Urinary bladder (tissue), 4 donors: ENCODE measurements around the gene NUP62CL. TPM values are rescaled to one million over a fixed set of nuclear protein-coding genes. Genes with fewer than 3 reads are reported as not detected.
"Not testable (repeated sequence)": the region's sequence is repeated elsewhere in the genome, so short reads cannot be mapped to it uniquely, and the experiment has no call there.

Experiments used
- DNase-seq: peaks from one replicate; pipeline ENCODE4 v3.0.0-alpha.2; 2015; ENCODE audit errors: extremely low spot score
- H3K27ac ChIP-seq: one replicate; pipeline ENCODE4 v1.5.1; 2013; ENCODE audit warnings: low read depth, mild to moderate bottlenecking, moderate library complexity
- H3K36me3 ChIP-seq: one replicate; pipeline ENCODE4 v1.6.1; 2013; ENCODE audit warnings: mild to moderate bottlenecking, moderate library complexity; ENCODE audit not compliant: insufficient read depth
- H3K4me1 ChIP-seq: one replicate; pipeline ENCODE4 v1.6.1; 2013; ENCODE audit warnings: mild to moderate bottlenecking, moderate library complexity; ENCODE audit not compliant: insufficient read depth
- H3K4me3 ChIP-seq: one replicate; pipeline ENCODE4 v1.5.1; 2013; ENCODE audit warnings: low read depth, low read length
- WGBS: extraction: QIAGEN DNeasy Blood & Tissue Kit; methylation state at CpG from one replicate; pipeline ENCODE4 v1.1.7; 2013; 5-methylcytosine and 5-hydroxymethylcytosine counted together
- polyA plus RNA-seq: library from polyadenylated mRNA; stranded (reverse); fragments of 200-250 nt; gene quantifications from one replicate; pipeline ENCODE4 v1.2.3, GENCODE V29; 2013
- total RNA-seq: library from RNA; depleted of rRNA; stranded (reverse); fragments of >200 nt; gene quantifications from one replicate; pipeline ENCODE4 v1.2.3, GENCODE V29; 2014
- donor health status: healthy with polysubstance abuse.
- donor health status: healthy.

The NUP62CL gene, protein sequence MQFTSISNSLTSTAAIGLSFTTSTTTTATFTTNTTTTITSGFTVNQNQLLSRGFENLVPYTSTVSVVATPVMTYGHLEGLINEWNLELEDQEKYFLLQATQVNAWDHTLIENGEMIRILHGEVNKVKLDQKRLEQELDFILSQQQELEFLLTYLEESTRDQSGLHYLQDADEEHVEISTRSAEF
- 2.2 TPM for total RNA-seq
- 0.58 TPM for polyA plus RNA-seq

GRCh38 chrX:107205770-107206696 lies at the start of gene NUP62CL, which contains the start of gene DNAAF6:
Gene NUP62CL, minus strand, starts transcription at chrX:107206433. Its CDS starts 31,287 bp downstream, at chrX:107175146.
Gene DNAAF6, plus strand, starts transcription at chrX:107206611. Its CDS starts 6,265 bp downstream, at chrX:107212876.
- Histone ChIP-seq H3K27ac (no peak within 1 kb of the TSS), H3K36me3 (no peaks in the 10 kb centered on the region), H3K4me1 (no peaks in the 10 kb centered on the region), H3K4me3 (peak within 1 kb of the TSS; percentile 29)
- DNase-seq, result peak; percentile 29
- WGBS, result under 1% methylated on average over 66 of the region's 66 CpGs

GRCh38 chrX:107228486-107228819 lies 22.2 kb upstream of the NUP62CL start:
- WGBS, result 86% methylated on average over 2 of the region's 2 CpGs
- no peak overlapping the region for H3K4me3 ChIP-seq
- no peaks in the 10 kb centered on the region for H3K36me3 ChIP-seq
- no peak overlapping the region for H3K27ac ChIP-seq
- no peaks in the 10 kb centered on the region for H3K4me1 ChIP-seq
- no peak for DNase-seq

DNA sequence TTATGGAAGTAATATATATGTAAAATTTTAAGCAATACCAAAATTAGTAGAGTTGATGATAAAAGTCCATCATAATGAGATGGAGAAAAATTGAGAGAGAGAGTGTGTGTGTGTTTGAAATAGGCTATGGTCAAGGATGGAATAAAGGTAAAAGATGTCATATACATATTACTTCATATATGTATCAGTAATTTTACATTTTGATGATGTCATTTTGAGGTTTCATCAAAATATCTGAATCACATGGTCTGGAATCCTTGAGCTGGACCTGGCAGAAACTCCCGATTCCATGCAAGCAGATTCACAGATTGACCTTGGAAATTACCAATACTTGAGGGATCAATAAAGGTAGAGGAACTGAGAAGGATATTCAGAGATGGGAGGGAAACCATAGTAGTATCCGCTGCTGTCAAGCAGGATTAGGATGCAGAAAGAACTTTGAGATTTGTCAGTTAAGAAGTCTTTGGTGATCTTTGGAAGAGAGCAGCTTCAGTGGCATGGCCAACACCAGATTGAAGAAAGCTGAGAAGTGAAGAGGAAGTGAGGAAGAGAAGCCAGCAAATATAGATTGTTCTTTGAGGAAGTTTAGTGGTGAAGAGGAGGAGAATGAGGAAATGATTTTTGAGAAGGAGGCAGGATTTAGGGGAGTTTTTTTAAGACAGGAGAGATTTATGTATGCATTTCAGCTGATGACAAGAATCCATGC lies 21.7 kb upstream of the NUP62CL start:
- DNase-seq, result no peak
- H3K4me3 ChIP-seq, result no peak overlapping the region
- 94% methylated on average over 2 of the region's 2 CpGs for WGBS
- no peaks in the 10 kb centered on the region for H3K36me3 ChIP-seq
- no peaks in the 10 kb centered on the region for H3K4me1 ChIP-seq
- H3K27ac ChIP-seq, result no peak overlapping the region

GRCh38 chrX:107226757-107227156 lies 20.5 kb upstream of the NUP62CL start:
- no peak for DNase-seq
- H3K36me3 ChIP-seq, result no peaks in the 10 kb centered on the region
- no peak overlapping the region for H3K4me3 ChIP-seq
- no peaks in the 10 kb centered on the region for H3K4me1 ChIP-seq
- 89% methylated on average over 1 of the region's 1 CpG for WGBS
- no peak overlapping the region for H3K27ac ChIP-seq

DNA sequence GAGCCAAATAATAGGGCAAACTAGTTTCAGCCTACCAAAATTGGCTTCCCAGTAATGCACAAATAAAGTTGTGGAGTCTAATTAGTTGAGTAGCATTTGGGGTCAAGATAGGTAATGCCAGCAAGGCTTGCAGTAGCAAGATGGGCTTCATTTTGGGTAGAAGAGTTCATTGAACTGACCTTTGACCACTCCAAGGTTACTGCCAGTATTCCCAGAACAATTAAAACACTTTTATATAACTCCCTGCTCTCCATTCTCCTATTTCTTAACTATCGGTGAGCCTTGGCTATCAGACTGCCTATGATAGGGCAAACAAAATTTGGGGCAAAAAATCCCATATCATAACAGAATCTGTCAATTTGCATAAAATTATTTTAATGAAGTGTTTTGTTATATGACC lies 7.2 kb upstream of the NUP62CL start:
- no peak overlapping the region for H3K27ac ChIP-seq
- H3K4me3 ChIP-seq, result no peak overlapping the region
- H3K4me1 ChIP-seq, result no peaks in the 10 kb centered on the region
- WGBS, result 93% methylated on average over 1 of the region's 1 CpG
- no peaks in the 10 kb centered on the region for H3K36me3 ChIP-seq
- DNase-seq, result no peak

- DNase-seq, result no peak
- WGBS, result 95% methylated on average over 9 of the region's 9 CpGs
- no peaks in the 10 kb centered on the region for H3K4me1 ChIP-seq
- no peaks in the 10 kb centered on the region for H3K36me3 ChIP-seq
- no peak overlapping the region for H3K27ac ChIP-seq
- H3K4me3 ChIP-seq, result no peak overlapping the region
Measured at GRCh38 chrX:107207943-107208342, 1.7 kb upstream of the NUP62CL start.

DNA sequence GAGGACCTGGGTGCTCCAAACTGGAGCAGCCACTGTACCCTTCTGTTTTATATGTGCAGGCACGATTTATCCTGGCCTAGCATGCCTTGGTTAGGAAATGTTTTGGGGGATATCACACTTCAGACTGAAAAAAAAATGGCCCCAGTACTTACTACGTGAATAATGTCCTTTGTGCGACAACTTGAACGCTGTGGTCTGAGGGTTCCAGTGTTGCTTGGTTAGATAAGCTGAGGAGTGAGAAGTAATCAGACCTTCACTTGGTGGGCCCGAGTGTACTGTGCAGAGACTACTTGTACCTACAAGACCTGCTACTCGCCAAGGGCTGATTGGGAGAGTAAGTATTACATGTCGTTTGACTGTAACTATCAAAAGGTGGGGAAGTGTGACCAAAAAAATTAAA lies 856 bp upstream of the NUP62CL start:
- WGBS, result 93% methylated on average over 7 of the region's 7 CpGs
- Histone ChIP-seq H3K4me3 (no peak overlapping the region), H3K27ac (no peak overlapping the region), H3K4me1 (no peaks in the 10 kb centered on the region), H3K36me3 (no peaks in the 10 kb centered on the region)
- no peak for DNase-seq

DNA sequence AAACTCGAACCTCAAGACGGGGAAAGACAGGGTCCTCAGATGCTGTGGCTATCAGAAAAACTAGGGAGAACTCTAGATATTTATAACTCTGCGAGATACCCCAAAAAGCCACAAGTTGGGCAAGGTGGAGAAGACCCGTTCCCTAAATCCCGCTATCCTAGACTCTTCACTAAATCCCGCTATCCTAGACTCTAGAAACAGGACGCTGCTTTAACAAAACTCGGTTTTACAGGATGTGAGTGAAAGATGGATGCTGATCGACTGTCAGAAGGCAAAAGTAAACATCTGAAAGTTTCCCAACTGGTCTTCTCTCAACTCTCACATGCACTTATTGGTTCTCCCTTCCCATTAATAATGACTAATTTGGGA lies 448 bp upstream of the NUP62CL start:
- WGBS, result 49% methylated on average over 9 of the region's 9 CpGs
- Histone ChIP-seq H3K27ac (no peak overlapping the region), H3K4me3 (no peak overlapping the region), H3K4me1 (no peaks in the 10 kb centered on the region), H3K36me3 (no peaks in the 10 kb centered on the region)
- DNase-seq, result no peak

GRCh38 chrX:107204068-107204605 lies 2.1 kb downstream of the NUP62CL start:
- no peak overlapping the region for H3K27ac ChIP-seq
- no peaks in the 10 kb centered on the region for H3K36me3 ChIP-seq
- H3K4me1 ChIP-seq, result no peaks in the 10 kb centered on the region
- WGBS, result 79% methylated on average over 6 of the region's 6 CpGs
- H3K4me3 ChIP-seq, result no peak overlapping the region
- DNase-seq, result no peak

DNA sequence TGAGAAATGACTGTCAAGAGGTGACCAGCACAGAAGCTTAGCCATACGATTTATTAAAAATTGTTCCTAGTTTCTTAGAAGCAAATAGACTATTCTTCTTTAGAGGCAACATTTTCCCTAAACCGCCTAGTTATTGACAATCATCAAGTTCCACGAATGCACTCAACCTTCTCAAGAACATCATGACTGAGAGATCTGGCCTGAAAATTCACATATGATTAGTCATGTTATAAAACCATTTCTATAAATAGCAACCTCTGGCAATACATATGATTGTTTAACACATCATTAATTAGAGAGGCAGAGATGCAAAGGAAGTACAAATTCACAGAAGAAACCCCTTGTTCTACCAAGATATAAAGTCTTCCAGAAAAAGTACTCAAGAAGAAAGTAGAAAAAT lies 6.7 kb downstream of the NUP62CL start:
- no peak overlapping the region for H3K4me3 ChIP-seq
- no peaks in the 10 kb centered on the region for H3K4me1 ChIP-seq
- no peak overlapping the region for H3K27ac ChIP-seq
- H3K36me3 ChIP-seq, result no peaks in the 10 kb centered on the region
- 84% methylated on average over 3 of the region's 3 CpGs for WGBS
- no peak for DNase-seq

DNA sequence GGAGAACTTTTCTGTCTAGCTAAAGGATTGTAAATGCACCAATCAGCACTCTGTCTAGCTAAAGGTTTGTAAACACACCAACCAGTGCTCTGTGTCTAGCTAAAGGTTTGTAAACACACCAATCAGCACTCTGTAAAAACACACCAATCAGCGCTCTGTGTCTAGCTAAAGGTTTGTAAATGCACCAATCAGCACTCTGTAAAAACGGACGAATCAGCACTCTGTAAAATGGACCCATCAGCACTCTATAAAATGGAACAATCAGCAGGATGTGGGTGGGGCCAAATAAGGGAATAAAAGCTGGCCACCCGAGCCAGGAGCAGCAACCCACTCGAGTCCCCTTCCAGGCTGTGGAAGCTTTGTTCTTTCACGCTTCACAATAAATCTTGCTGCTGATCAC lies 8.2 kb downstream of the NUP62CL start:
- DNase-seq, H3K4me3 ChIP-seq, H3K36me3 ChIP-seq, H3K27ac ChIP-seq, H3K4me1 ChIP-seq: not testable (repeated sequence)
- 87% methylated on average over 6 of the region's 6 CpGs for WGBS

- WGBS, result 88% methylated on average over 1 of the region's 1 CpG
- Histone ChIP-seq H3K36me3 (no peaks in the 10 kb centered on the region), H3K4me3 (no peak overlapping the region), H3K27ac (no peak overlapping the region), H3K4me1 (no peaks in the 10 kb centered on the region)
- DNase-seq, result no peak
Measured at GRCh38 chrX:107197319-107197718, 8.9 kb downstream of the NUP62CL start.

DNA sequence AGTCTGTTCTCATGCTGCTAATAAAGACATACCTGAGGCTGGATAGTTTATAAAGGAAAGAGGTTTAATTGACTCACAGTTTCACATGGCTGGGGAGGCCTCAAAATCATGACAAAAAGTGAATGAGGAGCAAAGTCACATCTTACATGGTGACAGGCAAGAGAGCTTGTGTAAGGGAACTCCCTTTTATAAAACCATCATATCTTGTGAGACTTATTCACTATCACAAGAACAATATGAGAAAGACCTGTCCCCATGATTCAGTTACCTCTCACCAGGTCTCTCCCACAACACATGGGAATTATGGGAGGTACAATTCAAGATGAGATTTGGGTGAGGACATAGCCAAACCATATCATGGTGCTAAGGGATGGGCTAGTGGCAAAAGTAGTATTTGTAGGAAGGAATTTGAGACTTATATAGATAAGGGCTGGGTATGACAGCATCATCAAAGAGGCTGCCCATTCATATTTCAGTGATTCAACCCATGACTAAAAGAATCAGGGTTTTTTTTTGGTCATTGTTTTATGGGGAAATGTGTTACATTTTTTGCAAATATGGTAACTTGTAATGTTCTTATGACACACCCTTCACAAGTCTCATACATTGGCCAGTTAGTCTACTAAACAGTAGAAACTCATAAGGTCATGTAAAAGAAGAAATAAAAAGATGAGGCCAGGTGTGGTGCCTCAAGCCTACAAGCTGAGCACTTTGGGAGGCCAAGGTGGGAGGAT lies 34.7 kb downstream of the NUP62CL start:
- Histone ChIP-seq H3K36me3 (no peaks in the 10 kb centered on the region), H3K27ac (no peak overlapping the region), H3K4me1 (no peaks in the 10 kb centered on the region), H3K4me3 (no peak overlapping the region)
- no peak for DNase-seq
